OCI-LY1 (cell line): ENCODE measurements around the gene IFI44L.

Source experiments
- H2AFZ ChIP-seq: fragments of 200-600 bp; sonication (generic), shearing (Covaris generic); 2 replicates; pipeline ENCODE4 v1.6.0; 2014; ENCODE audit warnings: antibody characterized with exemption, mild to moderate bottlenecking, low read length
- H3F3A ChIP-seq: fragments of 200-600 bp; sonication (generic), shearing (Covaris generic); 2 replicates; pipeline ENCODE4 v1.6.0; 2014; ENCODE audit warnings: mild to moderate bottlenecking, antibody characterized with exemption, low read length, moderate library complexity; ENCODE audit not compliant: insufficient read depth
- H3K27ac ChIP-seq: fragments of 200-600 bp; sonication (generic); 2 replicates; pipeline ENCODE4 v1.5.1; 2014; ENCODE audit warnings: low read length, mixed run types, mild to moderate bottlenecking, low read depth; ENCODE audit not compliant: poor library complexity, severe bottlenecking
- H3K27me3 ChIP-seq: fragments of 200-600 bp; sonication (generic); 2 replicates; pipeline ENCODE4 v1.6.0; 2014; ENCODE audit warnings: antibody characterized with exemption, mild to moderate bottlenecking, low read length, moderate library complexity; ENCODE audit not compliant: insufficient read depth
- H3K36me3 ChIP-seq: fragments of 200-600 bp; sonication (generic); 2 replicates; pipeline ENCODE4 v1.6.1; 2014; ENCODE audit warnings: mild to moderate bottlenecking, antibody characterized with exemption, low read length, moderate library complexity, mixed read lengths; ENCODE audit not compliant: insufficient read depth
- H3K4me1 ChIP-seq: fragments of 200-600 bp; sonication (generic); 2 replicates; pipeline ENCODE4 v1.5.1; 2014; ENCODE audit warnings: mild to moderate bottlenecking, low read length, moderate library complexity; ENCODE audit not compliant: insufficient read depth, severe bottlenecking
- H3K4me2 ChIP-seq: fragments of 200-600 bp; sonication (generic), shearing (Covaris generic); 2 replicates; pipeline ENCODE4 v1.6.1; 2014; ENCODE audit warnings: low read length
- H3K4me3 ChIP-seq: fragments of 200-600 bp; sonication (generic); 2 replicates; pipeline ENCODE4 v1.5.1; 2014; ENCODE audit warnings: low read length, low read depth, mild to moderate bottlenecking, mixed read lengths; ENCODE audit not compliant: poor library complexity, severe bottlenecking
- H3K79me2 ChIP-seq: fragments of 200-600 bp; shearing (Covaris generic); 2 replicates; pipeline ENCODE4 v1.6.1; 2016; ENCODE audit warnings: mixed run types, low read length, mixed read lengths; ENCODE audit not compliant: insufficient read depth
- H3K9ac ChIP-seq: fragments of 200-600 bp; sonication (generic), shearing (Covaris generic); 2 replicates; pipeline ENCODE4 v1.6.1; 2014; ENCODE audit warnings: mild to moderate bottlenecking, low read length, mixed read lengths
- H3K9me2 ChIP-seq: fragments of 200-600 bp; sonication (generic), shearing (Covaris generic); 2 replicates; pipeline ENCODE4 v1.6.1; 2014; ENCODE audit warnings: low read depth, mild to moderate bottlenecking, low read length, mixed read lengths
- H3K9me3 ChIP-seq: fragments of 200-600 bp; shearing (Covaris generic); 2 replicates; pipeline ENCODE4 v1.6.1; 2014; ENCODE audit warnings: low read length, mixed read lengths
- H4K20me1 ChIP-seq: fragments of 200-600 bp; sonication (generic), shearing (Covaris generic); 2 replicates; pipeline ENCODE4 v1.6.0; 2016; ENCODE audit warnings: mild to moderate bottlenecking, low read length; ENCODE audit not compliant: insufficient read depth
- CTCF ChIP-seq: fragments of 200-600 bp; sonication (generic), shearing (Covaris generic); IDR thresholded peaks from 2 replicates; pipeline ENCODE4 v1.5.1; 2017; ENCODE audit warnings: mild to moderate bottlenecking, antibody characterized with exemption, low read length, moderate library complexity, mixed read lengths
- EZH2 ChIP-seq: fragments of 200-600 bp; sonication (generic), shearing (Covaris generic); IDR thresholded peaks from 2 replicates; pipeline ENCODE4 v1.8.0; 2017; ENCODE audit warnings: borderline replicate concordance, mixed run types, mild to moderate bottlenecking, antibody characterized with exemption, low read length, moderate library complexity, mixed read lengths

Gene IFI44L

GRCh38 chr1:78640462-78640861, 20.2 kb downstream of the IFI44L start:
- H3K4me3 ChIP-seq, result no peak overlapping the region
- H3F3A ChIP-seq, result no peaks in the 10 kb centered on the region
- H3K4me2 ChIP-seq, result no peak overlapping the region
- H3K36me3 ChIP-seq, result no peaks in the 10 kb centered on the region
- no peak overlapping the region for H2AFZ ChIP-seq
- TF ChIP-seq EZH2, result no peak
- no peak for TF ChIP-seq CTCF
- no peaks in the 10 kb centered on the region for H4K20me1 ChIP-seq
- H3K4me1 ChIP-seq, result no peaks in the 10 kb centered on the region
- H3K9me3 ChIP-seq, result no peaks in the 10 kb centered on the region
- no peaks in the 10 kb centered on the region for H3K9me2 ChIP-seq
- H3K27me3 ChIP-seq, result no peaks in the 10 kb centered on the region
- H3K9ac ChIP-seq, result no peak overlapping the region
- H3K79me2 ChIP-seq, result no peaks in the 10 kb centered on the region
- H3K27ac ChIP-seq, result no peak overlapping the region

- TF ChIP-seq EZH2 (no peak), CTCF (no peak)
- H3K27me3 ChIP-seq, result no peaks in the 10 kb centered on the region
- no peaks in the 10 kb centered on the region for H4K20me1 ChIP-seq
- H3K27ac ChIP-seq, result no peak overlapping the region
- H3K79me2 ChIP-seq, result no peaks in the 10 kb centered on the region
- H3K9me2 ChIP-seq, result no peaks in the 10 kb centered on the region
- no peaks in the 10 kb centered on the region for H3K9me3 ChIP-seq
- H3K9ac ChIP-seq, result no peak overlapping the region
- no peak overlapping the region for H3K4me2 ChIP-seq
- no peaks in the 10 kb centered on the region for H3K4me1 ChIP-seq
- no peak overlapping the region for H3K4me3 ChIP-seq
- H2AFZ ChIP-seq, result no peak overlapping the region
- no peaks in the 10 kb centered on the region for H3K36me3 ChIP-seq
- H3F3A ChIP-seq, result no peaks in the 10 kb centered on the region
Observed at GRCh38 chr1:78641558-78641957, 21.3 kb downstream of the IFI44L start.

GRCh38 chr1:78645723-78646122, 25.5 kb downstream of the IFI44L start:
- TF ChIP-seq CTCF (no peak), EZH2 (no peak)
- H3K36me3 ChIP-seq, result no peaks in the 10 kb centered on the region
- H3K9me2 ChIP-seq, result no peaks in the 10 kb centered on the region
- H3K4me1 ChIP-seq, result no peaks in the 10 kb centered on the region
- no peaks in the 10 kb centered on the region for H4K20me1 ChIP-seq
- H3K9me3 ChIP-seq, result no peaks in the 10 kb centered on the region
- no peak overlapping the region for H3K4me3 ChIP-seq
- no peaks in the 10 kb centered on the region for H3K27me3 ChIP-seq
- no peak overlapping the region for H3K4me2 ChIP-seq
- no peaks in the 10 kb centered on the region for H3F3A ChIP-seq
- H3K79me2 ChIP-seq, result no peaks in the 10 kb centered on the region
- no peak overlapping the region for H2AFZ ChIP-seq
- no peak overlapping the region for H3K27ac ChIP-seq
- H3K9ac ChIP-seq, result no peak overlapping the region
